ENCODE results near the gene PRTFDC1. TPM values are rescaled to one million over a fixed set of nuclear protein-coding genes. Genes with fewer than 3 reads are reported as not detected.

Gene PRTFDC1
- total RNA-seq, 1 donor from 2014 or later: 9.1 TPM

DNA sequence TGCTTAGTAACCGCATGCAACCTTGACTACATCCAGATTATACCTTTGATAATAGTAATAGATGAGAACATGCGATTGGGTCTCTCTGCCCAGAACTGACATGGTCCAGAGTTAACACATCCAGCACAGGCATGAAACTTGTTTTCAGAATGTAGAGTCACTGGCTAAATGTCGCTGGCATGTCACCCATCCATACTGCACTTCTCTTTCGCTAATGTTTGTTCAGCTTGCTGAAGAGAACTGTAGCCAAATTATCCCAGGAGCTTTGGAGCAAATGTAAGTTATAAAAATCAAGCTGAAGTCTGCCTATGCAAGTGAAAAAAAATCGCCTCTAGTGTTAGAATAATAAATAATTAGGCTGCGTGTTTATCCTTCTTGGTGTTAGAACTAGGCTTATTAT lies 98.2 kb downstream of the PRTFDC1 start:
- H3K79me2 ChIP-seq (ENCODE audit: insufficient read depth, low read length): no peaks in the 10 kb centered on the region
- H3K9me3 ChIP-seq (ENCODE audit: insufficient read depth, low read depth, low read length): no peaks in the 10 kb centered on the region
- H3K9ac ChIP-seq (ENCODE audit: low read length): no peak overlapping the region
- DNase-seq (ENCODE audit: low read depth): no peak
- no peak overlapping the region for H3K4me3 ChIP-seq (ENCODE audit: insufficient read depth, low read depth, low read length)
- no peak for FAIRE-seq
- Mint-ChIP-seq H3K4me1 (ENCODE audit: low read depth, unreplicated experiment) (peaks cover 7% of the 10 kb centered on the region), H3K4me3 (ENCODE audit: unreplicated experiment) (no peak overlapping the region), H3K9me3 (ENCODE audit: unreplicated experiment) (no peaks in the 10 kb centered on the region), H3K27me3 (ENCODE audit: low read depth, unreplicated experiment) (no peaks in the 10 kb centered on the region), H3K27ac (ENCODE audit: unreplicated experiment) (no peak overlapping the region), H3K36me3 (ENCODE audit: low read depth, unreplicated experiment) (peaks cover 3% of the 10 kb centered on the region)
- no peaks in the 10 kb centered on the region for H3K27me3 ChIP-seq (ENCODE audit: insufficient read depth, low read length)
- H2AFZ ChIP-seq (ENCODE audit: low read depth, low read length): no peak overlapping the region
- no peak overlapping the region for H3K4me2 ChIP-seq (ENCODE audit: low read length)
- H3K36me3 ChIP-seq (ENCODE audit: insufficient read depth, low read length): no peaks in the 10 kb centered on the region
- H3K27ac ChIP-seq (ENCODE audit: low read depth, low read length): no peak overlapping the region
- TF ChIP-seq, protein P1, sequence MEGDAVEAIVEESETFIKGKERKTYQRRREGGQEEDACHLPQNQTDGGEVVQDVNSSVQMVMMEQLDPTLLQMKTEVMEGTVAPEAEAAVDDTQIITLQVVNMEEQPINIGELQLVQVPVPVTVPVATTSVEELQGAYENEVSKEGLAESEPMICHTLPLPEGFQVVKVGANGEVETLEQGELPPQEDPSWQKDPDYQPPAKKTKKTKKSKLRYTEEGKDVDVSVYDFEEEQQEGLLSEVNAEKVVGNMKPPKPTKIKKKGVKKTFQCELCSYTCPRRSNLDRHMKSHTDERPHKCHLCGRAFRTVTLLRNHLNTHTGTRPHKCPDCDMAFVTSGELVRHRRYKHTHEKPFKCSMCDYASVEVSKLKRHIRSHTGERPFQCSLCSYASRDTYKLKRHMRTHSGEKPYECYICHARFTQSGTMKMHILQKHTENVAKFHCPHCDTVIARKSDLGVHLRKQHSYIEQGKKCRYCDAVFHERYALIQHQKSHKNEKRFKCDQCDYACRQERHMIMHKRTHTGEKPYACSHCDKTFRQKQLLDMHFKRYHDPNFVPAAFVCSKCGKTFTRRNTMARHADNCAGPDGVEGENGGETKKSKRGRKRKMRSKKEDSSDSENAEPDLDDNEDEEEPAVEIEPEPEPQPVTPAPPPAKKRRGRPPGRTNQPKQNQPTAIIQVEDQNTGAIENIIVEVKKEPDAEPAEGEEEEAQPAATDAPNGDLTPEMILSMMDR (IDR thresholded peaks at IDR 0.05; ENCODE audit: insufficient read depth, low read depth, low read length): no peak
- no peaks in the 10 kb centered on the region for H4K20me1 ChIP-seq (ENCODE audit: insufficient read depth, low read length)
- peaks cover 37% of the 10 kb centered on the region for H3K4me1 ChIP-seq (ENCODE audit: insufficient read depth, low read length)

DNA sequence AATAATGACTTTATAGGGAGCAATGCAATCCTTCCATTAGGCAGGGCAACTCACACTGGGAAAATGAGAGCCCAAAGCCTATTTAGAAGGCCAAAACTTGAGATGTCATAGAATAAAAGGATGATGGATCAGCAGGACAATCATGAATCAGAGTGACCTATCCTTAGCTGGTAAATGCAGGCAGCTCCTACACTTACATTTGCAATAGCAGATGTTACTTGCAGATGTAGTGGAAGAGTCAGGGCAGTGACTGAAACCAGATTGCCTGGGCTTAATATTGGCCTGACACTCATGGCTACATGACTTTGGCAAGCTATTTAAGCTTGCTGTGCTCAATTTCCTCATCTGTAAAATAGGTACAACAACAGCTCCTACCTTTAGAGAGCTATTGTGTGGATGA lies 98.7 kb downstream of the PRTFDC1 start:
- H3K36me3 Mint-ChIP-seq (ENCODE audit: low read depth, unreplicated experiment): peaks cover 3% of the 10 kb centered on the region
- H3K27ac ChIP-seq (ENCODE audit: low read depth, low read length): no peak overlapping the region
- no peaks in the 10 kb centered on the region for H3K9me3 ChIP-seq (ENCODE audit: insufficient read depth, low read depth, low read length)
- FAIRE-seq (no peak), DNase-seq (ENCODE audit: low read depth) (no peak)
- peaks cover 6% of the 10 kb centered on the region for H3K4me1 Mint-ChIP-seq (ENCODE audit: low read depth, unreplicated experiment)
- no peaks in the 10 kb centered on the region for H3K9me3 Mint-ChIP-seq (ENCODE audit: unreplicated experiment)
- peaks cover 37% of the 10 kb centered on the region for H3K4me1 ChIP-seq (ENCODE audit: insufficient read depth, low read length)
- H3K79me2 ChIP-seq (ENCODE audit: insufficient read depth, low read length): no peaks in the 10 kb centered on the region
- H3K27me3 ChIP-seq (ENCODE audit: insufficient read depth, low read length): no peaks in the 10 kb centered on the region
- H3K36me3 ChIP-seq (ENCODE audit: insufficient read depth, low read length): no peaks in the 10 kb centered on the region
- H3K9ac ChIP-seq (ENCODE audit: low read length): no peak overlapping the region
- H3K4me3 ChIP-seq (ENCODE audit: insufficient read depth, low read depth, low read length): no peak overlapping the region
- no peak overlapping the region for H3K4me3 Mint-ChIP-seq (ENCODE audit: unreplicated experiment)
- no peak overlapping the region for H3K4me2 ChIP-seq (ENCODE audit: low read length)
- no peak overlapping the region for H2AFZ ChIP-seq (ENCODE audit: low read depth, low read length)
- no peaks in the 10 kb centered on the region for H3K27me3 Mint-ChIP-seq (ENCODE audit: low read depth, unreplicated experiment)
- H3K27ac Mint-ChIP-seq (ENCODE audit: unreplicated experiment): no peak overlapping the region
- no peaks in the 10 kb centered on the region for H4K20me1 ChIP-seq (ENCODE audit: insufficient read depth, low read length)
- no peak for TF ChIP-seq EZH2 (IDR thresholded peaks at IDR 0.05; ENCODE audit: insufficient read depth, low read length)
- TF ChIP-seq, protein P1 (IDR thresholded peaks at IDR 0.05; ENCODE audit: insufficient read depth, low read depth, low read length): no peak

DNA sequence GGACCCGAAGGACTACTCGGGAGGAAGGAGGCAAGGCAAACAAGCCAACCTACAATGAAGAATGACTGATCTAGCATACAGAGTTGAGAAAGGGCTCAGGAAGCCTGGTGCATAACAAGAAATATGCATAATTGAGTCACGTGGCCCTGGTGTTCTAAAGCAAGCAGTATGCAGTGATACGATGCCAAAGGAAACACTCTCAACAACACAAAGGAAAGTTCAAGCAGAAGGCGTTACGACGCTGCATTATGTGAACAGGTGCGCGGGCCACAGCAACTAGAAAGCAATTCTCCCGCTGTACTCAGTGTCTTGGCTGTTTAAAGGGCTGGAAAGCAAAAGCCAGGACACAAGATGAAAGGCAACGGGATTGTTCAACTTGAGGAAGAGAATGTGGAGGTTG lies 100.8 kb downstream of the PRTFDC1 start:
- no peak for FAIRE-seq
- TF ChIP-seq, protein P1 (IDR thresholded peaks at IDR 0.05; ENCODE audit: insufficient read depth, low read depth, low read length): no peak
- TF ChIP-seq EZH2 (IDR thresholded peaks at IDR 0.05; ENCODE audit: insufficient read depth, low read length): no peak

More for the DNA sequence above, 100.8 kb downstream of the PRTFDC1 start:
- Histone ChIP-seq H3K9me3 (ENCODE audit: insufficient read depth, low read depth, low read length) (no peaks in the 10 kb centered on the region), H3K27ac (ENCODE audit: low read depth, low read length) (no peak overlapping the region), H3K79me2 (ENCODE audit: insufficient read depth, low read length) (no peaks in the 10 kb centered on the region), H3K27me3 (ENCODE audit: insufficient read depth, low read length) (no peaks in the 10 kb centered on the region), H3K36me3 (ENCODE audit: insufficient read depth, low read length) (no peaks in the 10 kb centered on the region), H4K20me1 (ENCODE audit: insufficient read depth, low read length) (no peaks in the 10 kb centered on the region), H3K4me2 (ENCODE audit: low read length) (peak overlapping the region; percentile 48), H3K9ac (ENCODE audit: low read length) (no peak overlapping the region), H3K4me1 (ENCODE audit: insufficient read depth, low read length) (peaks cover 32% of the 10 kb centered on the region), H2AFZ (ENCODE audit: low read depth, low read length) (no peak overlapping the region), H3K4me3 (ENCODE audit: insufficient read depth, low read depth, low read length) (no peak overlapping the region)
- no peak overlapping the region for H3K4me3 Mint-ChIP-seq (ENCODE audit: unreplicated experiment)
- H3K27ac Mint-ChIP-seq (ENCODE audit: unreplicated experiment): no peak overlapping the region
- H3K4me1 Mint-ChIP-seq (ENCODE audit: low read depth, unreplicated experiment): no peaks in the 10 kb centered on the region
- peaks cover 3% of the 10 kb centered on the region for H3K36me3 Mint-ChIP-seq (ENCODE audit: low read depth, unreplicated experiment)
- H3K27me3 Mint-ChIP-seq (ENCODE audit: low read depth, unreplicated experiment): no peaks in the 10 kb centered on the region
- no peaks in the 10 kb centered on the region for H3K9me3 Mint-ChIP-seq (ENCODE audit: unreplicated experiment)
- peak; percentile 89 for DNase-seq (ENCODE audit: low read depth)
